Vagina (tissue), 2 donors: ENCODE results near the gene TEDC1.

Experiments
- POLR2AphosphoS5 ChIP-seq, 2 donors: sonication (generic); formaldehyde crosslinking; IDR thresholded peaks; one replicate each; pipeline ENCODE4 v1.9.0; 2017; ENCODE audit warnings: antibody characterized with exemption in 2 of 2, mild to moderate bottlenecking in 2 of 2, low read depth in 1 of 2; ENCODE audit not compliant: insufficient read depth in 1 of 2
- TF ChIP-seq, protein P1 (sequence below), 3 experiments: fragments of 450-650 bp in 2 of 3; fragments of 200-600 bp in 1 of 3; sonication (generic) in 1 of 3; IDR thresholded peaks; one replicate each; pipeline ENCODE4 v1.5.1; 2017 to 2019; ENCODE audit warnings: antibody characterized with exemption in 3 of 3, mild to moderate bottlenecking in 2 of 3, moderate library complexity in 2 of 3

DNA sequence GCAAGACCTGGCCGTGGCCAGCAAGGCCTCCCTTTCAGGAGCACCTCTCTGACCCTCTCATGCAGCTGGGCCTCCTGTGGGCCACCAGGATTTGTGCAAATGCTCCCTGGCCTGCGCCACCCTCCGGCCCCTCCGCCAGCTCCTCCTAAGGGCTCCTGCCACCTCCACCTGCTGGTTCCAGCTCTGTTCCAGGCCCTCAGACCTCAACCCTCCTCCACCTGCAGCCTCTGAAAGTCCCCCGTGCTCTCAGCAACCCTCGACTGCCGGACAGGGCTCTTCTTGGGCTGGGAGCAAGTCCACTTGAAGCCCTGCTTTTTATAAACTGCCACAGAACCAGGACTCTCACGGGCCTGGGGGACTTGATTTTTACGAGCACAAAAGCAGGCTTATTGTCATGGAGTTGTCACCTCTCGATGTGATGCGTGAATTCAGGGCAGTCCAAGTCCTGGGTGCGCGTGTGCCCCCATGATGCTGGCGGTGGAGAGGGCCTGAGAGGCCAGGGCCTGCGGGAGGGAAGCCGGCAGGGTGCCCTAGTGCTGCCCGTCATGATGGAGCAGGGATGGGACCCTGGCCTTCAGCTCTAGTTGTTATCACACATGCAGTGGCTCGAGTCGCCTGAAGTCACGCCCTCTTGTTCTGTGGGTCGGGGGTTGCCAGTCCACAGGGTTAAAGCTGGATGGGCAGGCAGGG lies 9.1 kb downstream of the TEDC1 start:
- TF ChIP-seq, protein P1, sequence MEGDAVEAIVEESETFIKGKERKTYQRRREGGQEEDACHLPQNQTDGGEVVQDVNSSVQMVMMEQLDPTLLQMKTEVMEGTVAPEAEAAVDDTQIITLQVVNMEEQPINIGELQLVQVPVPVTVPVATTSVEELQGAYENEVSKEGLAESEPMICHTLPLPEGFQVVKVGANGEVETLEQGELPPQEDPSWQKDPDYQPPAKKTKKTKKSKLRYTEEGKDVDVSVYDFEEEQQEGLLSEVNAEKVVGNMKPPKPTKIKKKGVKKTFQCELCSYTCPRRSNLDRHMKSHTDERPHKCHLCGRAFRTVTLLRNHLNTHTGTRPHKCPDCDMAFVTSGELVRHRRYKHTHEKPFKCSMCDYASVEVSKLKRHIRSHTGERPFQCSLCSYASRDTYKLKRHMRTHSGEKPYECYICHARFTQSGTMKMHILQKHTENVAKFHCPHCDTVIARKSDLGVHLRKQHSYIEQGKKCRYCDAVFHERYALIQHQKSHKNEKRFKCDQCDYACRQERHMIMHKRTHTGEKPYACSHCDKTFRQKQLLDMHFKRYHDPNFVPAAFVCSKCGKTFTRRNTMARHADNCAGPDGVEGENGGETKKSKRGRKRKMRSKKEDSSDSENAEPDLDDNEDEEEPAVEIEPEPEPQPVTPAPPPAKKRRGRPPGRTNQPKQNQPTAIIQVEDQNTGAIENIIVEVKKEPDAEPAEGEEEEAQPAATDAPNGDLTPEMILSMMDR (IDR thresholded peaks at IDR 0.05) = no peak
- TF ChIP-seq POLR2AphosphoS5 (IDR thresholded peaks at IDR 0.05; ENCODE audit: insufficient read depth in 1 of 2, low read depth in 1 of 2) = no peak
